Muscle of leg (tissue), 16 donors: Measurements from ENCODE around the gene BRF1. TPM values are rescaled to one million over a fixed set of nuclear protein-coding genes. Genes with fewer than 3 reads are reported as not detected.

ENCODE experiments used
- DNase-seq: peaks from one replicate; pipeline ENCODE4 v3.0.0; 2013
- H3K27ac ChIP-seq: one replicate; pipeline ENCODE4 v1.5.1; 2013; ENCODE audit warnings: mild to moderate bottlenecking, low read length, control low read depth
- H3K27me3 ChIP-seq: one replicate; pipeline ENCODE4 v1.6.1; 2013; ENCODE audit warnings: low read length; ENCODE audit not compliant: control insufficient read depth, insufficient read depth
- H3K36me3 ChIP-seq: one replicate; pipeline ENCODE4 v1.6.1; 2013; ENCODE audit warnings: low read length; ENCODE audit not compliant: control insufficient read depth, insufficient read depth
- H3K4me1 ChIP-seq: one replicate; pipeline ENCODE4 v1.6.1; 2013; ENCODE audit warnings: low read length; ENCODE audit not compliant: control insufficient read depth, insufficient read depth
- H3K4me3 ChIP-seq: one replicate; pipeline ENCODE4 v1.5.1; 2013; ENCODE audit warnings: low read length, control low read depth
- H3K9me3 ChIP-seq: replicated peaks from 2 replicates; pipeline ENCODE4 v1.6.1; 2013; ENCODE audit warnings: low read depth, low read length; ENCODE audit not compliant: control insufficient read depth
- WGBS: methylation state at CpG from one replicate; pipeline ENCODE4 v1.1.5; 2013; ENCODE audit warnings: missing lambda C conversion rate; ENCODE audit not compliant: insufficient coverage; 5-methylcytosine and 5-hydroxymethylcytosine counted together
- long read RNA-seq, 11 donors: transcript quantifications; one replicate each; lab custom pipeline, GENCODE V29; 2026
- polyA plus RNA-seq, 8 donors: library from polyadenylated mRNA; unstranded; fragments of 120-200 nt; gene quantifications; one replicate each; pipeline versions ENCODE4 v1.2.1 to v1.2.3, GENCODE V29; 2013; ENCODE audit warnings: inconsistent platforms in 1 of 8, low replicate concordance in 1 of 8; ENCODE audit not compliant: insufficient read length in 8 of 8, insufficient read depth in 1 of 8
- total RNA-seq: library from RNA; stranded (reverse); fragments of 120-200 nt; gene quantifications from one replicate; pipeline ENCODE4 v1.2.4, GENCODE V29; 2013

The BRF1 gene
- total RNA-seq = 29.9 TPM
- polyA plus RNA-seq = 10 to 100 TPM; 25.3 to 31.3 (median 27.9) TPM
- long read RNA-seq, donor 1 = 0 reads
- long read RNA-seq, donor 2, partial matches to known transcripts = 0 of 1 reads
- long read RNA-seq, donor 2, other reads (novel, unspliced or antisense) = 0 of 1 reads
- long read RNA-seq, donor 3, partial matches to known transcripts = 20 of 45 reads
- long read RNA-seq, donor 3, other reads (novel, unspliced or antisense) = 24 of 45 reads
- long read RNA-seq, donor 4, partial matches to known transcripts = 0 of 2 reads
- long read RNA-seq, donor 4, other reads (novel, unspliced or antisense) = 0 of 2 reads
- long read RNA-seq, donor 5, partial matches to known transcripts = 17 of 38 reads
- long read RNA-seq, donor 5, other reads (novel, unspliced or antisense) = 17 of 38 reads
- long read RNA-seq, donor 6, partial matches to known transcripts = 0 of 4 reads
- long read RNA-seq, donor 6, other reads (novel, unspliced or antisense) = 0 of 4 reads
- long read RNA-seq, donor 7, partial matches to known transcripts = 22 of 41 reads
- long read RNA-seq, donor 7, other reads (novel, unspliced or antisense) = 18 of 41 reads
- long read RNA-seq, donor 8, partial matches to known transcripts = 0 of 1 reads
- long read RNA-seq, donor 8, other reads (novel, unspliced or antisense) = 0 of 1 reads
- long read RNA-seq, donor 9, partial matches to known transcripts = 52 of 57 reads
- long read RNA-seq, donor 9, other reads (novel, unspliced or antisense) = 5 of 57 reads
- long read RNA-seq, donor 10 = 0 reads
- long read RNA-seq, donor 11, partial matches to known transcripts = 7 of 7 reads
- long read RNA-seq, donor 11, other reads (novel, unspliced or antisense) = 0 of 7 reads

- WGBS = under 1% methylated on average over 90 of the region's 90 CpGs
- H3K36me3 ChIP-seq = peaks cover 4% of the 10 kb centered on the region
- no peaks in the 10 kb centered on the region for H3K9me3 ChIP-seq
- H3K4me3 ChIP-seq = peak within 1 kb of the TSS; percentile 76
- H3K27me3 ChIP-seq = no peaks in the 10 kb centered on the region
- H3K27ac ChIP-seq = peak within 1 kb of the TSS; percentile 99
- H3K4me1 ChIP-seq = peaks cover 9% of the 10 kb centered on the region
- peak; percentile 96 for DNase-seq
Measured at GRCh38 chr14:105300542-105301102, at the start of gene BRF1. Gene BRF1 (minus strand): TSS chr14:105301001. CDS start chr14:105300629, 372 bp downstream.

GRCh38 chr14:105349992-105350391, 49.2 kb upstream of the BRF1 start:
- H3K9me3 ChIP-seq = no peaks in the 10 kb centered on the region
- 86% methylated on average over 11 of the region's 11 CpGs for WGBS

GRCh38 chr14:105348945-105349699, 48.3 kb upstream of the BRF1 start:
- no peak for DNase-seq
- Histone ChIP-seq H3K4me1 (no peaks in the 10 kb centered on the region), H3K9me3 (peaks cover 3% of the 10 kb centered on the region), H3K36me3 (peaks cover 10% of the 10 kb centered on the region), H3K4me3 (no peak overlapping the region), H3K27me3 (no peaks in the 10 kb centered on the region), H3K27ac (no peak overlapping the region)
- WGBS = 91% methylated on average over 15 of the region's 19 CpGs

More at GRCh38 chr14:105349992-105350391, 49.2 kb upstream of the BRF1 start:
- Histone ChIP-seq H3K4me3 (no peak overlapping the region), H3K36me3 (peaks cover 16% of the 10 kb centered on the region), H3K27me3 (no peaks in the 10 kb centered on the region), H3K27ac (no peak overlapping the region), H3K4me1 (no peaks in the 10 kb centered on the region)
- DNase-seq = no peak

GRCh38 chr14:105348169-105348944, 47.6 kb upstream of the BRF1 start:
- Histone ChIP-seq H3K27ac (no peak overlapping the region), H3K4me1 (peaks cover 2% of the 10 kb centered on the region), H3K27me3 (no peaks in the 10 kb centered on the region), H3K36me3 (peaks cover 10% of the 10 kb centered on the region), H3K9me3 (peaks cover 3% of the 10 kb centered on the region), H3K4me3 (no peak overlapping the region)
- 86% methylated on average over 24 of the region's 26 CpGs for WGBS
- DNase-seq = no peak

GRCh38 chr14:105347587-105347968, 46.8 kb upstream of the BRF1 start:
- Histone ChIP-seq H3K9me3 (peaks cover 3% of the 10 kb centered on the region), H3K36me3 (peaks cover 10% of the 10 kb centered on the region), H3K27me3 (no peaks in the 10 kb centered on the region), H3K4me3 (no peak overlapping the region), H3K27ac (no peak overlapping the region), H3K4me1 (peaks cover 8% of the 10 kb centered on the region)
- 85% methylated on average over 6 of the region's 8 CpGs for WGBS
- no peak for DNase-seq

GRCh38 chr14:105346876-105347586, 46.2 kb upstream of the BRF1 start:
- H3K27me3 ChIP-seq = no peaks in the 10 kb centered on the region
- no peak for DNase-seq
- no peak overlapping the region for H3K27ac ChIP-seq
- H3K9me3 ChIP-seq = peaks cover 3% of the 10 kb centered on the region
- peaks cover 10% of the 10 kb centered on the region for H3K36me3 ChIP-seq
- WGBS = 78% methylated on average over 8 of the region's 18 CpGs
- no peak overlapping the region for H3K4me3 ChIP-seq
- peaks cover 9% of the 10 kb centered on the region for H3K4me1 ChIP-seq

GRCh38 chr14:105346200-105346533, 45.4 kb upstream of the BRF1 start:
- H3K27me3 ChIP-seq = no peaks in the 10 kb centered on the region
- H3K36me3 ChIP-seq = peaks cover 10% of the 10 kb centered on the region
- H3K4me3 ChIP-seq = no peak overlapping the region
- H3K4me1 ChIP-seq = peaks cover 17% of the 10 kb centered on the region
- no peak overlapping the region for H3K27ac ChIP-seq
- 83% methylated on average over 4 of the region's 13 CpGs for WGBS
- H3K9me3 ChIP-seq = peaks cover 3% of the 10 kb centered on the region
- DNase-seq = no peak

- Histone ChIP-seq H3K36me3 (no peaks in the 10 kb centered on the region), H3K4me1 (peaks cover 32% of the 10 kb centered on the region), H3K4me3 (no peak overlapping the region), H3K27me3 (no peaks in the 10 kb centered on the region), H3K27ac (no peak overlapping the region), H3K9me3 (peaks cover 3% of the 10 kb centered on the region)
- WGBS = 64% methylated on average over 3 of the region's 7 CpGs
- peak; percentile 76 for DNase-seq
Measured at GRCh38 chr14:105343194-105343593, 42.4 kb upstream of the BRF1 start.
